Glomerular visceral epithelial cell (primary cell): ENCODE results near the gene L3MBTL4.

ENCODE experiments used
- DNase-seq: peaks from one replicate; pipeline ENCODE4 v3.0.0-alpha.2; 2016; ENCODE audit errors: extremely low spot score

Gene L3MBTL4

DNA sequence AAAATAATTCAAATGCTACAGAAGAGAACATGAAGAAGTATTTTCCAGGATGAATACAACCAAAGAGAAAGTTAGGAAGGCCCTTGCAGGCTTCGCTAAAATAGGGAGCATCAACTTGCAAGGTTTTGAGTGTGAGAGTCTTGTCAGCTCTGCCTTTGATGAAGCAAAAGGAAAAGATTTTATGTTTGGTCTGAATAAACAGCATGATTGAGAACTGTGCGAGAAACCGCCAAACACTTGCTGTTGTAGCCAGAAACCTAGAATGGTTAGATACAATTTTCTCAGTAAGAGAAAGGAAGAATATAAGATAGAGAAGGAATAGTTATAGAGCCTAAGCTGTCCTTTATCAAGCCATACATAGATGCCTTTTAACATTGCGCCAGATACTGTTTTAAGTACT lies 163.6 kb downstream of the L3MBTL4 start:
- no peak for DNase-seq

DNA sequence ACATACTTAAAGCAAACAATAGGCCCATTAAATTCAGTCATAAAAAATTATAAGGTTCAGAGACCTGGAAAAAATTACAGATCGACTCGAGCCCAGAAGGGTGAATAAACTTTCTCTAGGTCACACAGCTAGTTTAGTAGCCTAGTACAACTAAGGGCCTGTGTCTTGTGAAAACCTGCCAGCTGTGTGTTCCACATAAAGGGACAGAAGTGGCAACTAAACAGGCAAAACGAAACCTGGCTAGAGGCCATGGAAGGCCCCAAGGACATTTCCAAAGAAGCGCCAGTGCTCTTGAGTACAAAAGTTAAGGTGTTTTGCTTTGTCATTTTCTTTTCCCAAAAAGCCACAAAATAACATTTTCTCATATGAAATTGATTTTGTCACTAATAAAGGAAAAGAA lies 164.9 kb downstream of the L3MBTL4 start:
- DNase-seq, result no peak

GRCh38 chr18:6249170-6249569 lies 165.5 kb downstream of the L3MBTL4 start:
- DNase-seq, result no peak

DNA sequence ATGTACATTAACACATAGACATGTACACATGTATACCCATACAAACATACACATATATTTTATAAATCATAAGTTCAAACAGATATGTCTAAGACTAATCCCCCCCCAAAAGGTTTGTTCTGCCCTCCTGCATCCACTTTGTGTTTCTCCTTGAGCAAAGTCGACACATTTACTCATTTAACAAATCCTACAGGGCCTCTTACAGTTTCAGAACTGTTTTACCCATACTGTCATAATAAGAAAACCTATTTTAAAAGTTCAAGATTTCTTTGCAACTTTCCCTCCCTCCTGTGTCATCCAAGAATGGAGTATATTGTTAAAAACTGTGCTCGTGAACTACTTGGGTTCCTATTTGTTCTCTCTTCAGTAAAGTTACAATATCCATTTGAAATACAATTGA lies 166.7 kb downstream of the L3MBTL4 start:
- no peak for DNase-seq

GRCh38 chr18:6242004-6242403 lies 172.7 kb downstream of the L3MBTL4 start:
- no peak for DNase-seq

DNA sequence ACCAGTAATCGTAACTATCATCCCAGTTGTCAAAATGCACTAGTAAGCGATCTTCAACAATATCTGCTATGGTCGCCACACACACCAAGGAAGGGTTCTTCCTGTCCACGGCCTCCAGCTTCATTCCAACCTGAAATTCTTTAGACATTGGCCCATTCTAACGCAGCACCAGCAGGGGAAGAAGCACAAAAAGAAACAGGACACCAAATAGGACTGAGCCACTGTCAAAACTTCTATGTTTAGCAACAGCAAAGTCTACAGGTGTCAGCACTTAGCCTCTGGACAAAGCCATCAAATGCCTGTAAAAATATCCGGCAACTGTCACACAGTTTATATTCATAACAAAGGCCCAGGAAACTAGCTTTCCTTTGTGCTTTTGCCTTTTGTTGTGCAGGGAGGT lies 175.0 kb downstream of the L3MBTL4 start:
- no peak for DNase-seq

DNA sequence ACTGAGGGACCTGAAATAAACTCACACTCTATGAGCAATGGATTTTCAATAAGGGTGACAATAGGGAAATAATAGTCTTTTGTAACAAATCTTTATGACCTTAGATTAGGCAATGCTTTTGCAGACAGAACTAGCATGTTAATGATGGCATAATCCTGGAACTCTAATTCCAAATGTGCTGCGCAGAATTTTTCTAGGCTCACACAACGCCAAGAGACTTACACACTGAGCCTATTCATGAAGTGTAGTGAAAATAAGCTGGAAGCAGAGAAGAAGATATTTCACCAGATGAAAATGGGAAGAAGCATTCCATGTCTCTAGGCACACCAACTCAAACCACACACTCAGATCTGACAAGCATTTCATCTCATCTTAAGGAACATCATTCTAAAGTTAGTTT lies 178.5 kb downstream of the L3MBTL4 start:
- DNase-seq, result no peak

- DNase-seq, result no peak
Observed at GRCh38 chr18:6222271-6222670, 192.4 kb downstream of the L3MBTL4 start.

DNA sequence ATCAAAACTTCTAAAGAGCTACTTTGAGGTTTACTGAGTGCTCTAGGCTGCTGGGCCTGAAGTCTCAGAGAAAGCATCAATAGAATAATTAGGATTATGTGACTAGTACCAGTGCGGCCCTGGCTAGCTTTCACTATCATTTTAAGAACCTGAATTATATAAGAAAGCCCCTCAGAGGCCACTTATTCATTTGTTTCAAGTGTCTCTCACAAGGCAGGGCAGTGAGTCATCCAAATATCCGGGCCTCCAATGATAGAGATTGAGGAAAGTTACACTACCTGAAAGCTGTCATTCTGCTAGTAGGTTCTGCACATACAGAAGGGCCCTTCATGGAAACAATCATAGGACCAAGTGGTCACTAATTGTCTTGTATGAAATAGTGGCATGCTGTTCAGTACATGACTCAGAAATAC lies 193.1 kb downstream of the L3MBTL4 start:
- DNase-seq, result no peak

DNA sequence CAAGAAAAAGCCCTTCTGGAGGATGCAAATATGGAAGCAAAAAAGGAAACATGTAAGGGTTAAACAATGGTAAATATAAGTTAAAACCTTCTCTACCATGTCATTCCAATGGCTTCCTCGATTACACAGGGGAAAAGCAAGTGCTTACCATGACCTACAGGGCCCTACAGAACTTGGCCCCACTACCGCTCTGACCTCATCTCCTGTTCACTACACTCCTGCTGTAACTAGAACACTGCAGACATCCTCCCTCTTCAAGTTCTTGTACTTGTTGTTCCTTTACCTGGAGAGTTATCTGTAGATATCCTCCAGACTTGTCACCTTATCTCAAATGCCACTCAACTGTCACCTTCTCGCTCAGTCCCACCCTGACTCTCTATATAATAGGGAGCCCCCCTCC lies 194.6 kb downstream of the L3MBTL4 start:
- no peak for DNase-seq

GRCh38 chr18:6219116-6219717 lies 195.5 kb downstream of the L3MBTL4 start:
- peak; percentile 22 for DNase-seq

GRCh38 chr18:6215888-6216287 lies 198.8 kb downstream of the L3MBTL4 start:
- no peak for DNase-seq

DNA sequence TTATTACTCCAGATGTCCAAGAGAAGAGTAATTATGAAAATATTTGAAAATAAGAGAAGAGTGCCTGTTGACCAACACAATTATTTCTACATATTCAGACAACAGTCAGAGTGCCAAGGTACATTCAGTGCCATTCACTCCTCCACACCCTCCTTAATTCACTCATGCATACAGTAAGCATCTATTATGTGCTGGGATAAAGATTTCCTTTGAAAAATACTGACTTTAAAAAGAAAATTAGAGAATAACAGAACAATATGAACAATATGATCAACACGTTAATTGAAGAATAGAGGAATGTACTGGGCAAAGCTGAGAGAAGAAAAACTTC lies 203.6 kb downstream of the L3MBTL4 start:
- DNase-seq, result no peak

DNA sequence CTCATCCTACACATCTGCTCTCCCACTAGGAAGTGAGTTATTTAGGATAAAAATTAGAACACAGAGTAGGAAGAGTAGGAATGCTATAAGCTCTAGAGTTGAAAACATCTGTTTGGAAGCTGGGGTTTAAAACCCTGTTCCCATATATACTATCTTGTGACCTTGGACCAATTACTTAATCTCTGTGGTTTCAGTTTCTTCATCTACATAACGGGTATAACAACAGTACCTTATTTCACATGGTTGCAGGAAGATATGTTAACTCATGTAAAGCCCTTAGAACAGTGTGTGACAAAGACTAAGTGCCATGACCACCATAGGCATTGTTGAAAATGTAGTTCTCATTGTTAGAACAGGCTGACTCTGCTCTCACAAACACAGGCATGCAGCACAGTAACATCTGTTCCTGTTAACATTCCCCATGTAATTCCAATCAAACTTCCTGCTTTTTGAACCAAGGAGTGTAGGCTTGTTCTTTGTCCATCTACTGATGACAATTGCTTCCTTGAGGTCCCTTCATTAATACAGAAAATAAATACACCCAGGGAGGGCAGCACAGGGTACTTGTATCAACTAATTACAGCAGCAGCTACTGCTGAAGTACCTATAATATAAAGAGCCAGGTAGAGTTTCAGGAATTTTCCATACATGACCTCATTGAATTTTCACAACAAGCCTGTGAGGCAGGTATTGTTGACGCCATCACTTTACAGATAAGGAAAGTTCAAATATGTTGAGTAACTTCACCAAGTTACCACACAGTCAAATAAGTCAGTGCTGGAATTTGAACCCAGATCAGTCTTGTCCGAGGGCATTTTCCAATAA lies 204.2 kb downstream of the L3MBTL4 start:
- DNase-seq, result no peak

DNA sequence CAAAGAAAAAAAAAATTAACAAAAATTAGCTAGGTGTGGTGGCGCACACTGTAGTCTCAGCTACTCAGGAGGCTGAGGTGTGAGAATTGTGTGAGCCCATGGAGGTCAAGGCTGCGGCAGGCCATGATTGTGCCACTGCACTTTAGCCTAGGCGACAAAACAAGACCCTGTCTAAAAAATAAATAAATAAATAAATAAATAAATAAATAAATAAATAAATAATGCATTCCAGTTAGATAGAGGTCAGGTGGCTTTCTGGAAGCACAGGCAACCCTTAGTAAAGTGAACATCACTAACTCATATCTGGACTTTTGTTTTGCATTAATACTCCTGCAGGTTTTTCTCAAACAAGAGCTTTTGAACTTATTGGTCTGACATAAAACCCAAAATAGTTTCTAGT lies 206.8 kb downstream of the L3MBTL4 start:
- no peak for DNase-seq

GRCh38 chr18:6207116-6207515 lies 207.6 kb downstream of the L3MBTL4 start:
- DNase-seq, result no peak

DNA sequence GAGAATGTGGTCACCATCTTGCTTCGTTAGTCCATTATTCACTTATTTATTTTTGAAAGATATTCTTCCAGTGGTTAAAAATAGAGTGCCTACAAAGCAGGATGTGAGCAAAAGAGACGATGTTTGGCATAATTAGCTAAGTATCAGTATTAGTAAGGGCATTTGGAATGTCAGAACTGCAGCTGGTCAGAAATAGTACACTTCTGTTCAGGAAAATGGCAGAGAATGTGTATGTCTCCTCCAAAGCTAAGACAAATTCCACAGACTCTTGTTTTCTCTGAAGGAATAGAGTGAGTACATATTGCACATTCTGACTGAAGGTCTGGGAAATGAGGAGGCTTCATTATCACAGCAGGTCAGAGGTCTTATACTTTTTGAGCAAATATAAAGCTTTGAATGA lies 209.0 kb downstream of the L3MBTL4 start:
- no peak for DNase-seq

DNA sequence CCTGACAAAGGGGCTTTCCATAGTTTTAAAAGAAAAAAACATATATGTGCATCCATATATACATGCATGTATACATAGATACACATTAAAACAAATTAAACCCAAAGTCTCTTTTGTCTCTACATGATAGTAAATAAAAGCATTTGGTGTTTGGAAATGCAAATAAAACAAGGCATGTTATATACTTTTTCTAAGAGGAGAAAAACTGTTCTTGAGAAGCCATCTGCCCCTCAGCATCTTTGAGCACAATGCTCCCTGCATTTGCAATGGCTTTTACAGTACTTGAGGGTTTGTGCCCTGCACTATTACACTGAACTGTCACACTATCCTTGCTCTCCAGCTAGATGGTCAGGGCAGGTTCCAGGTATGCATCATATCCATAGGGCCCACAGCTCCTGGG lies 210.2 kb downstream of the L3MBTL4 start:
- no peak for DNase-seq

- no peak for DNase-seq
Observed at GRCh38 chr18:6203791-6204190, 210.9 kb downstream of the L3MBTL4 start.

- no peak for DNase-seq
Observed at GRCh38 chr18:6202861-6203260, 211.8 kb downstream of the L3MBTL4 start.

DNA sequence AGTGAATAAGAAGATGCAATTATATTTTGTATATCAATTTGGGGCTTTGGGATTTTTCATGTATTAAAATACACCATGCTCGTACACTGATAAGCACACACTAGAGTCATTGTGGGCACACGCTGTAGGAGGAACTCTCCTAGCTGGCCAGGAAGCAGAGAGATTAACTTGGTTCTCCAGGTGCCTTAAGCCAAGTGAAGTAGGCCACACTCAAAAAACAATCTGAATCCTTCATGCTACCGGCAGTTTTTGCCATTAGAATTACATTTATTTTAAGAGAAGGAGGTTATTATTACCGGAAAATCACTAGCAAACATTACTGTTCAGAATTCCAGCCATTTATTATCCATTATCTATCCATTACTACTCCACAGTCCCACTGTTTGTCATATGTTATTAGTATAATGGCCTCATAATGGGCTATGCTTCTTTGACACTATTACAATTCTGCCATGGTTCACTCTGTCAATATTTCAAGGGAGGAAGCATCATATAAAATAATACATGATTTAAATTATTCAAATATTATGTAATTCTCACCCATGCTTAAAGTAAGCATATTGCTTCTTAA lies 214.4 kb downstream of the L3MBTL4 start:
- no peak for DNase-seq

GRCh38 chr18:6199777-6200176 lies 214.9 kb downstream of the L3MBTL4 start:
- DNase-seq, result no peak

DNA sequence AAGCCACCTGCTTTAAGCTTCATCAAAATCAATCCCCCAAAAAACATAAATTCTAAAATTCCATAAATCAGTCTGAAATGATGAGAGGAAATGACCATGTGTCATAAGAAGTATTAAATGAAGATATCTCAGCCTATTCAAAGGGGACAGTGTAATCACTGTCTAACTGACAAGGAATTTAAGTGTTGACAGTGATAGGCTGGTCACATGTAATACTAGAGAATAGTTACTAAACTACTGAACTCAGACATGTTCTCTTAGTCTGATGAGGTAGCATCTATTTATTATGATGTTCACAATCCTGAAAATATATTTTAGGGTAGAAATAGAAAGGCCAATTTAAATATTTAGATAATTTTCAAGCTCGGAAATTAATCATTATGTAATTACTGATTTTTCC lies 216.1 kb downstream of the L3MBTL4 start:
- no peak for DNase-seq
